Fibroblast of lung (primary cell): ENCODE data around the gene ABCB11. TPM values are rescaled to one million over a fixed set of nuclear protein-coding genes. Genes with fewer than 3 reads are reported as not detected.

ENCODE experiments used
- DNase-seq, 2 donors: peaks; one replicate each; pipeline versions ENCODE4 v3.0.0 to v3.0.0-alpha.2; 2010; ENCODE audit warnings: low read depth in 2 of 2
- H2AFZ ChIP-seq: 2 replicates; pipeline ENCODE4 v1.5.1; 2012; ENCODE audit warnings: low read length, control low read depth, inconsistent platforms
- H3K27ac ChIP-seq: 2 replicates; pipeline ENCODE4 v1.5.1; 2011; ENCODE audit warnings: low read length, control low read depth; ENCODE audit not compliant: insufficient read depth
- H3K27me3 ChIP-seq: 2 replicates; pipeline ENCODE4 v1.5.1; 2011; ENCODE audit warnings: mild to moderate bottlenecking, low read length; ENCODE audit not compliant: control insufficient read depth, insufficient read depth
- H3K36me3 ChIP-seq: 2 replicates; pipeline ENCODE4 v1.5.1; 2011; ENCODE audit warnings: low read length; ENCODE audit not compliant: control insufficient read depth, insufficient read depth
- H3K4me1 ChIP-seq: 2 replicates; pipeline ENCODE4 v1.5.1; 2011; ENCODE audit warnings: low read length; ENCODE audit not compliant: control insufficient read depth, insufficient read depth; ENCODE audit errors: extremely low read depth
- H3K4me2 ChIP-seq: 2 replicates; pipeline ENCODE4 v1.5.1; 2011; ENCODE audit warnings: low read length, control low read depth; ENCODE audit not compliant: insufficient read depth; ENCODE audit errors: extremely low read depth
- H3K4me3 ChIP-seq, 4 experiments: fragments of 200-600 bp in 1 of 4; sonication (generic) in 1 of 4; replicated peaks in 1 of 4; 2 replicates each; pipeline ENCODE4 v1.5.1; 2011 to 2016; ENCODE audit warnings: low read length in 4 of 4, low read depth in 3 of 4, mild to moderate bottlenecking in 3 of 4, control low read depth in 2 of 4, inconsistent platforms in 1 of 4, mixed read lengths in 1 of 4; ENCODE audit not compliant: insufficient read depth in 1 of 4; ENCODE audit errors: control extremely low read depth in 1 of 4
- H3K79me2 ChIP-seq: 2 replicates; pipeline ENCODE4 v1.5.1; 2012; ENCODE audit warnings: mild to moderate bottlenecking, low read length, inconsistent platforms; ENCODE audit not compliant: control insufficient read depth, insufficient read depth
- H3K9ac ChIP-seq: 2 replicates; pipeline ENCODE4 v1.5.1; 2011; ENCODE audit warnings: mild to moderate bottlenecking, low read length, control low read depth; ENCODE audit not compliant: insufficient read depth
- H3K9me3 ChIP-seq: 2 replicates; pipeline ENCODE4 v1.5.1; 2012; ENCODE audit warnings: low read depth, low read length; ENCODE audit not compliant: control insufficient read depth, insufficient read depth
- H4K20me1 ChIP-seq: 2 replicates; pipeline ENCODE4 v1.5.1; 2011; ENCODE audit warnings: low read length; ENCODE audit not compliant: control insufficient read depth, insufficient read depth; ENCODE audit errors: extremely low read depth
- CTCF ChIP-seq, 2 donors: IDR thresholded peaks in 1 of 2; conservative IDR thresholded peaks in 1 of 2; 1 replicate in 1 of 2; 2 replicates in 1 of 2; pipeline ENCODE4 v1.5.1; 2011 to 2012; ENCODE audit warnings: low read length in 2 of 2, control low read depth in 1 of 2, inconsistent platforms in 1 of 2, low read depth in 1 of 2, mild to moderate bottlenecking in 1 of 2
- EZH2 ChIP-seq: IDR thresholded peaks from 2 replicates; pipeline ENCODE4 v1.5.1; 2012; ENCODE audit warnings: low read length, control low read depth, mild to moderate bottlenecking; ENCODE audit errors: missing control alignments
- polyA plus RNA-seq, 2 donors: library from polyadenylated mRNA; depleted of rRNA in 1 of 2; stranded (reverse) in 1 of 2; unstranded in 1 of 2; fragments of >200 nt; gene quantifications; 2 replicates each; pipeline ENCODE4 v1.2.1, GENCODE V29; 2011 to 2012; ENCODE audit warnings: missing spikeins in 1 of 2
- total RNA-seq: library from RNA; depleted of rRNA; stranded (reverse); fragments of >200 nt; gene quantifications from 2 replicates; pipeline ENCODE4 v1.2.1, GENCODE V29; 2014

Gene ABCB11
- total and polyA plus RNA-seq, 2 donors (not counting 1 experiment from before 2014, with no cell fraction given): not detected

GRCh38 chr2:169029341-169029740 lies 1.8 kb downstream of the ABCB11 start:
- Histone ChIP-seq H3K36me3 (no peaks in the 10 kb centered on the region), H3K4me2 (no peak overlapping the region), H3K27ac (no peak overlapping the region), H3K4me3 (no peak overlapping the region), H4K20me1 (no peaks in the 10 kb centered on the region), H3K27me3 (no peaks in the 10 kb centered on the region), H3K79me2 (no peaks in the 10 kb centered on the region), H2AFZ (no peak overlapping the region), H3K9me3 (no peaks in the 10 kb centered on the region), H3K9ac (no peak overlapping the region), H3K4me1 (no peaks in the 10 kb centered on the region)
- DNase-seq: no peak
- no peak for TF ChIP-seq CTCF (conservative IDR thresholded peaks at IDR 0.05 in 1 of 2, IDR thresholded peaks at IDR 0.05 in 1 of 2; ENCODE audit: low read depth in 1 of 2, low read length in 2 of 2)
- TF ChIP-seq EZH2: no peak

GRCh38 chr2:169027234-169027633 lies 3.9 kb downstream of the ABCB11 start:
- no peaks in the 10 kb centered on the region for H3K27me3 ChIP-seq
- DNase-seq: no peak
- H3K9me3 ChIP-seq: no peaks in the 10 kb centered on the region
- no peak overlapping the region for H3K9ac ChIP-seq
- H2AFZ ChIP-seq: no peak overlapping the region
- H3K36me3 ChIP-seq: no peaks in the 10 kb centered on the region
- no peak overlapping the region for H3K4me2 ChIP-seq
- no peak overlapping the region for H3K4me3 ChIP-seq
- H3K79me2 ChIP-seq: no peaks in the 10 kb centered on the region
- H3K4me1 ChIP-seq: no peaks in the 10 kb centered on the region
- TF ChIP-seq EZH2: no peak
- no peak for TF ChIP-seq CTCF (conservative IDR thresholded peaks at IDR 0.05 in 1 of 2, IDR thresholded peaks at IDR 0.05 in 1 of 2; ENCODE audit: low read depth in 1 of 2, low read length in 2 of 2)
- no peak overlapping the region for H3K27ac ChIP-seq
- H4K20me1 ChIP-seq: no peaks in the 10 kb centered on the region

GRCh38 chr2:169026056-169026455 lies 5.1 kb downstream of the ABCB11 start:
- no peak overlapping the region for H3K4me2 ChIP-seq
- H3K36me3 ChIP-seq: no peaks in the 10 kb centered on the region
- TF ChIP-seq EZH2: no peak
- no peak for TF ChIP-seq CTCF (conservative IDR thresholded peaks at IDR 0.05 in 1 of 2, IDR thresholded peaks at IDR 0.05 in 1 of 2; ENCODE audit: low read depth in 1 of 2, low read length in 2 of 2)
- no peaks in the 10 kb centered on the region for H4K20me1 ChIP-seq
- H3K4me1 ChIP-seq: no peaks in the 10 kb centered on the region
- H3K79me2 ChIP-seq: no peaks in the 10 kb centered on the region
- H3K9me3 ChIP-seq: no peaks in the 10 kb centered on the region
- H3K4me3 ChIP-seq: no peak overlapping the region
- H3K9ac ChIP-seq: no peak overlapping the region
- no peaks in the 10 kb centered on the region for H3K27me3 ChIP-seq
- no peak overlapping the region for H3K27ac ChIP-seq
- no peak overlapping the region for H2AFZ ChIP-seq
- DNase-seq: no peak
